Skin epidermis (tissue), 12 donors: ENCODE measurements around the gene NPPA.

ENCODE experiments used
- H3K27ac ChIP-seq, 21 experiments: fragments of 200-600 bp; sonication (generic) in 11 of 21; one replicate each; pipeline ENCODE4 v1.5.0; 2020; ENCODE audit warnings: mild to moderate bottlenecking in 3 of 21, inconsistent platforms in 2 of 21, moderate library complexity in 2 of 21
- H3K4me3 ChIP-seq, 7 experiments: fragments of 200-600 bp; sonication (generic) in 2 of 7; one replicate each; pipeline ENCODE4 v1.5.0; 2020; ENCODE audit warnings: inconsistent platforms in 2 of 7, mild to moderate bottlenecking in 2 of 7, moderate library complexity in 1 of 7

Gene NPPA

GRCh38 chr1:11796036-11796828 is 51.4 kb downstream of the NPPA start:
- no peak overlapping the region for H3K4me3 ChIP-seq
- H3K27ac ChIP-seq: peak overlapping the region in 6 of 21 experiments; percentile 8 to 90 (median 44)
